Ectodermal cell (in vitro differentiated cells): ENCODE measurements around the gene SREBF1.
A peak's percentile ranks its signal among the peaks of the same experiment; 100 is the strongest.

Experiments
- H3K27ac ChIP-seq: 2 replicates; pipeline ENCODE4 v1.7.0; 2013; ENCODE audit warnings: mild to moderate bottlenecking, low read depth, low read length; ENCODE audit not compliant: insufficient read depth, poor library complexity, severe bottlenecking
- H3K27me3 ChIP-seq: 2 replicates; pipeline ENCODE4 v1.7.0; 2013; ENCODE audit warnings: mild to moderate bottlenecking, low read length; ENCODE audit not compliant: insufficient read depth, control insufficient read depth, poor library complexity, severe bottlenecking
- H3K36me3 ChIP-seq: one replicate; pipeline ENCODE4 v1.7.0; 2013; ENCODE audit warnings: low read length; ENCODE audit not compliant: control insufficient read depth, insufficient read depth
- H3K4me1 ChIP-seq: one replicate; pipeline ENCODE4 v1.7.0; 2013; ENCODE audit warnings: low read length; ENCODE audit not compliant: control insufficient read depth, insufficient read depth
- H3K4me3 ChIP-seq: 2 replicates; pipeline ENCODE4 v1.7.0; 2013; ENCODE audit warnings: low read depth, low read length, control low read depth; ENCODE audit not compliant: insufficient read depth
- H3K9me3 ChIP-seq: 2 replicates; pipeline ENCODE4 v1.7.0; 2013; ENCODE audit warnings: mild to moderate bottlenecking, low read length, moderate library complexity; ENCODE audit not compliant: control insufficient read depth
- WGBS, 2 experiments: methylation state at CpG; one replicate each; pipeline ENCODE4 v1.1.7; 2013; ENCODE audit warnings: missing lambda C conversion rate in 2 of 2; 5-methylcytosine and 5-hydroxymethylcytosine counted together

The SREBF1 gene

GRCh38 chr17:17824119-17824782 lies 12.5 kb downstream of the SREBF1 start:
- Histone ChIP-seq H3K4me3 (peak overlapping the region; percentile 18), H3K27ac (peak overlapping the region; percentile 80), H3K36me3 (no peaks in the 10 kb centered on the region), H3K27me3 (no peaks in the 10 kb centered on the region), H3K9me3 (no peaks in the 10 kb centered on the region), H3K4me1 (peaks cover 28% of the 10 kb centered on the region)
- WGBS, 2 experiments, result 41% methylated on average over 11 of the region's 11 CpGs

GRCh38 chr17:17823433-17824118 lies 13.2 kb downstream of the SREBF1 start:
- peaks cover 28% of the 10 kb centered on the region for H3K4me1 ChIP-seq
- WGBS, 2 experiments, result 2 to 3% methylated on average over 69 of the region's 69 CpGs
- H3K36me3 ChIP-seq, result no peaks in the 10 kb centered on the region
- H3K4me3 ChIP-seq, result peak overlapping the region; percentile 31
- peak overlapping the region; percentile 80 for H3K27ac ChIP-seq
- no peaks in the 10 kb centered on the region for H3K27me3 ChIP-seq
- H3K9me3 ChIP-seq, result no peaks in the 10 kb centered on the region

- Histone ChIP-seq H3K27me3 (no peaks in the 10 kb centered on the region), H3K9me3 (no peaks in the 10 kb centered on the region), H3K36me3 (no peaks in the 10 kb centered on the region), H3K4me3 (peak overlapping the region; percentile 31), H3K4me1 (peaks cover 28% of the 10 kb centered on the region), H3K27ac (no peak overlapping the region)
- WGBS, 2 experiments, result 94 to 97% methylated on average over 3 of the region's 3 CpGs
These were observed 14.2 kb downstream of the SREBF1 start for GRCh38 chr17:17822616-17823015.

GRCh38 chr17:17822189-17822588 lies 14.6 kb downstream of the SREBF1 start:
- Histone ChIP-seq H3K9me3 (no peaks in the 10 kb centered on the region), H3K27ac (no peak overlapping the region), H3K36me3 (peaks cover 2% of the 10 kb centered on the region), H3K4me1 (peaks cover 28% of the 10 kb centered on the region), H3K4me3 (no peak overlapping the region), H3K27me3 (no peaks in the 10 kb centered on the region)
- WGBS, 2 experiments, result 85 to 91% methylated on average over 1 of the region's 1 CpG

GRCh38 chr17:17820463-17821158 lies 16.2 kb downstream of the SREBF1 start:
- Histone ChIP-seq H3K9me3 (no peaks in the 10 kb centered on the region), H3K4me1 (peaks cover 28% of the 10 kb centered on the region), H3K27ac (no peak overlapping the region), H3K27me3 (no peaks in the 10 kb centered on the region), H3K4me3 (no peak overlapping the region), H3K36me3 (peaks cover 4% of the 10 kb centered on the region)
- WGBS, 2 experiments, result 94 to 95% methylated on average over 6 to 7 of the region's 7 CpGs

GRCh38 chr17:17820046-17820445 lies 16.7 kb downstream of the SREBF1 start:
- Histone ChIP-seq H3K27me3 (no peaks in the 10 kb centered on the region), H3K4me3 (no peak overlapping the region), H3K9me3 (no peaks in the 10 kb centered on the region), H3K36me3 (peaks cover 4% of the 10 kb centered on the region), H3K27ac (no peak overlapping the region), H3K4me1 (peaks cover 27% of the 10 kb centered on the region)
- 89 to 92% methylated on average over 10 of the region's 10 CpGs for WGBS, 2 experiments

GRCh38 chr17:17819561-17819995 lies 17.2 kb downstream of the SREBF1 start:
- H3K4me1 ChIP-seq, result peaks cover 23% of the 10 kb centered on the region
- H3K27ac ChIP-seq, result no peak overlapping the region
- H3K27me3 ChIP-seq, result no peaks in the 10 kb centered on the region
- no peak overlapping the region for H3K4me3 ChIP-seq
- H3K36me3 ChIP-seq, result peaks cover 4% of the 10 kb centered on the region
- WGBS, 2 experiments, result 83 to 89% methylated on average over 12 of the region's 12 CpGs
- H3K9me3 ChIP-seq, result no peaks in the 10 kb centered on the region

GRCh38 chr17:17819111-17819510 lies 17.7 kb downstream of the SREBF1 start:
- peaks cover 18% of the 10 kb centered on the region for H3K4me1 ChIP-seq
- no peak overlapping the region for H3K27ac ChIP-seq
- H3K27me3 ChIP-seq, result no peaks in the 10 kb centered on the region
- 94 to 96% methylated on average over 12 of the region's 12 CpGs for WGBS, 2 experiments
- H3K4me3 ChIP-seq, result no peak overlapping the region
- peaks cover 7% of the 10 kb centered on the region for H3K36me3 ChIP-seq
- H3K9me3 ChIP-seq, result no peaks in the 10 kb centered on the region

GRCh38 chr17:17818088-17818526 lies 18.7 kb downstream of the SREBF1 start:
- Histone ChIP-seq H3K4me1 (peaks cover 12% of the 10 kb centered on the region), H3K4me3 (no peak overlapping the region), H3K36me3 (peaks cover 7% of the 10 kb centered on the region), H3K27me3 (no peaks in the 10 kb centered on the region), H3K9me3 (no peaks in the 10 kb centered on the region), H3K27ac (no peak overlapping the region)
- 82 to 87% methylated on average over 10 of the region's 10 CpGs for WGBS, 2 experiments

- Histone ChIP-seq H3K36me3 (peaks cover 7% of the 10 kb centered on the region), H3K27me3 (no peaks in the 10 kb centered on the region), H3K4me1 (peaks cover 7% of the 10 kb centered on the region), H3K27ac (no peak overlapping the region), H3K4me3 (no peak overlapping the region), H3K9me3 (no peaks in the 10 kb centered on the region)
- 95% methylated on average over 10 of the region's 10 CpGs for WGBS, 2 experiments
These were observed 19.2 kb downstream of the SREBF1 start for GRCh38 chr17:17817552-17817947.
